Fibroblast of villous mesenchyme (primary cell): ENCODE data around the gene OR10Z1. TPM values are rescaled to one million over a fixed set of nuclear protein-coding genes. Genes with fewer than 3 reads are reported as not detected.

Experiments used
- DNase-seq: peaks from one replicate; pipeline ENCODE4 v3.0.0-alpha.2; 2010; ENCODE audit warnings: low read depth
- H3K4me3 ChIP-seq: 2 replicates; pipeline ENCODE4 v1.5.1; 2011; ENCODE audit warnings: low read depth, mild to moderate bottlenecking, low read length
- CTCF ChIP-seq: IDR thresholded peaks from 2 replicates; pipeline ENCODE4 v1.5.1; 2012; ENCODE audit warnings: low read depth, mild to moderate bottlenecking, low read length; ENCODE audit not compliant: insufficient read depth
- total RNA-seq: library from RNA; depleted of rRNA; stranded (reverse); fragments of >200 nt; gene quantifications from 2 replicates; pipeline ENCODE4 v1.2.3, GENCODE V29; 2012

OR10Z1 gene
- total RNA-seq, 1 donor: not detected

- TF ChIP-seq CTCF: no peak
- DNase-seq: no peak
- H3K4me3 ChIP-seq: no peak overlapping the region
These were observed 49.0 kb downstream of the OR10Z1 start for GRCh38 chr1:158654086-158654485.

DNA sequence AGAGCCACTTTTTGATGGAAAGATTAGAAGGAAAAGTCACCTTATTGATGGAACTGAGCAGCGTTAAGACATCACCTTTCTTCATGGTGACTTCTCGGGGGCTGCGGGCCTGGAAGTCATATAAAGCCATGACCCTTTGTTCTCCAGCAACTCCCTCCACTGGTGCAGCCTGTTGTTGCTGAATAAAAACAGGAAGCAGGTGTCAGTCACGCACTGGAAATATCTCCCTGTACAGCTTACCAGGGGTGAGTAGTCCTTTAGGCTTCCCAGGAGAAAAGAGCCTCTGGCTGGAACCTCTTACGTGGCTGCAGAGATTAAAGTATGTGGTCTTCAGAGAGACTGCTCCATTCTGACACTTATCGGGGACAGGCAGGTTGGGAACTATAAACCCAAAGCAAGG, 49.5 kb downstream of the OR10Z1 start:
- DNase-seq: no peak
- H3K4me3 ChIP-seq: no peak overlapping the region
- TF ChIP-seq CTCF: no peak

Other genes starting within 250 kb of the OR10Z1 start
- not detected in 2 replicates for gene OR10T2, start 205.8 kb upstream of the OR10Z1 start, total RNA-seq
- gene OR10K2, start 179.0 kb upstream of the OR10Z1 start, total RNA-seq: not detected in 2 replicates
- not detected in 2 replicates for gene OR10K1, start 143.4 kb upstream of the OR10Z1 start, total RNA-seq
- not detected in 2 replicates for gene OR10R2, start 133.0 kb upstream of the OR10Z1 start, total RNA-seq
- not detected in 2 replicates for gene OR6Y1, start 50.9 kb upstream of the OR10Z1 start, total RNA-seq
- not detected in 2 replicates for gene OR6P1, start 34.7 kb upstream of the OR10Z1 start, total RNA-seq
- gene OR10X1, start 25.4 kb upstream of the OR10Z1 start, total RNA-seq: not detected in 2 replicates
- gene SPTA1, start 81.4 kb downstream of the OR10Z1 start, total RNA-seq: not detected in 2 replicates
- not detected in 2 replicates for gene OR6K2, start 95.4 kb downstream of the OR10Z1 start, total RNA-seq
- not detected in 2 replicates for gene OR6K3, start 115.5 kb downstream of the OR10Z1 start, total RNA-seq
- gene OR6K6, start 149.5 kb downstream of the OR10Z1 start, total RNA-seq: not detected in 2 replicates
- gene OR6N1, start 166.9 kb downstream of the OR10Z1 start, total RNA-seq: not detected in 2 replicates
- gene OR6N2, start 175.9 kb downstream of the OR10Z1 start, total RNA-seq: not detected in 2 replicates
- gene MNDA, start 226.1 kb downstream of the OR10Z1 start, total RNA-seq: not detected in 2 replicates